Endothelial cell (in vitro differentiated cells): ENCODE measurements around the gene SYTL1. TPM values are rescaled to one million over a fixed set of nuclear protein-coding genes. Genes with fewer than 3 reads are reported as not detected.
A peak's percentile ranks its signal among the peaks of the same experiment; 100 is the strongest.

Experiments
- DNase-seq: peaks from one replicate; pipeline ENCODE4 v3.0.0; 2021; ENCODE audit warnings: low spot score
- H3K27ac Mint-ChIP-seq: one replicate; pipeline ENCODE4 v1.8.0; 2021; ENCODE audit warnings: mixed read lengths, inconsistent platforms; ENCODE audit not compliant: unreplicated experiment
- H3K27me3 Mint-ChIP-seq: one replicate; pipeline ENCODE4 v1.8.0; 2021; ENCODE audit warnings: mild to moderate bottlenecking, moderate library complexity, mixed read lengths, inconsistent platforms; ENCODE audit not compliant: unreplicated experiment
- H3K36me3 Mint-ChIP-seq: one replicate; pipeline ENCODE4 v1.8.0; 2021; ENCODE audit warnings: mild to moderate bottlenecking, low read depth, mixed read lengths, inconsistent platforms; ENCODE audit not compliant: unreplicated experiment
- H3K4me1 Mint-ChIP-seq: one replicate; pipeline ENCODE4 v1.8.0; 2021; ENCODE audit warnings: mild to moderate bottlenecking, mixed read lengths, inconsistent platforms; ENCODE audit not compliant: unreplicated experiment
- H3K4me3 Mint-ChIP-seq: one replicate; pipeline ENCODE4 v1.8.0; 2021; ENCODE audit warnings: mild to moderate bottlenecking, mixed read lengths, inconsistent platforms; ENCODE audit not compliant: unreplicated experiment
- H3K9me3 Mint-ChIP-seq: one replicate; pipeline ENCODE4 v1.8.0; 2021; ENCODE audit warnings: mixed read lengths, inconsistent platforms; ENCODE audit not compliant: unreplicated experiment
- total RNA-seq: library from RNA; stranded (reverse); fragmentation: NEBNext Ultra II Directional; extraction: Animal tissue kit (Norgen Biotek cat#: 25700); gene quantifications from one replicate; pipeline ENCODE4 v1.2.1, GENCODE V29; 2021; ENCODE audit not compliant: unreplicated experiment
- TF ChIP-seq, protein P1 (sequence below): fragments of 200-600 bp; sonication (generic); IDR thresholded peaks from one replicate; pipeline ENCODE4 v1.5.0; 2021; ENCODE audit warnings: antibody characterized with exemption; ENCODE audit not compliant: unreplicated experiment

The SYTL1 gene
- total RNA-seq, 1 donor from 2014 or later, result 1.3 TPM

DNA sequence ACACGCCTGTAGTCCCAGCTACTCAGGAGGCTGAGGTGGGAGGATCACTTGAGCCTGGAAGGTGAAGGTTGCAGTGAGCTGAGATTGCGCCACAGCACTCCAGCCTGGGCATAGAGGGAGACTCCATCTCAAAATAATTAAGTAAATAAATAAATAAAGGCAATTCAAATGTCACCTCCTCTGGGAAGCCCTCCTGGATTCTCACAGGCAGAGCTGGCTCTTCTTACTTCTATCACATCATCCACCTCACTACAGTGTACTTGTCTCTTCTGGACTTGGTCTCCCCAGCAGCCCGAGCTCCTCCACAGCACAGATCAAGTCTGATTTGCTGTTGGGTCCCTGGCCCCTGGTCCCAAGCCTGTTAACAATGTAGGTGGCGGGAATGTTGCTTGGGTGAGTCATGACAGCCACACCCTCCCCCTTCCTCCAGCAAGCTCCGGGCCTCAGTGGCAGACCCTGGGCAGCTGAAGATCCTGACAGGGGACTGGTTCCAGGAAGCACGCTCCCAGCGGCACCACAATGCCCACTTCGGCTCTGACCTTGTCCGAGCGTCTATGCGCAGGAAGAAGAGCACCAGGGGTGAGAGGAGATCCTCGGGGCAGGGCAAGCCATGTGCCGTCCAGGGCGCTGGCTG lies 5.3 kb downstream of the SYTL1 start:
- TF ChIP-seq, protein P1, sequence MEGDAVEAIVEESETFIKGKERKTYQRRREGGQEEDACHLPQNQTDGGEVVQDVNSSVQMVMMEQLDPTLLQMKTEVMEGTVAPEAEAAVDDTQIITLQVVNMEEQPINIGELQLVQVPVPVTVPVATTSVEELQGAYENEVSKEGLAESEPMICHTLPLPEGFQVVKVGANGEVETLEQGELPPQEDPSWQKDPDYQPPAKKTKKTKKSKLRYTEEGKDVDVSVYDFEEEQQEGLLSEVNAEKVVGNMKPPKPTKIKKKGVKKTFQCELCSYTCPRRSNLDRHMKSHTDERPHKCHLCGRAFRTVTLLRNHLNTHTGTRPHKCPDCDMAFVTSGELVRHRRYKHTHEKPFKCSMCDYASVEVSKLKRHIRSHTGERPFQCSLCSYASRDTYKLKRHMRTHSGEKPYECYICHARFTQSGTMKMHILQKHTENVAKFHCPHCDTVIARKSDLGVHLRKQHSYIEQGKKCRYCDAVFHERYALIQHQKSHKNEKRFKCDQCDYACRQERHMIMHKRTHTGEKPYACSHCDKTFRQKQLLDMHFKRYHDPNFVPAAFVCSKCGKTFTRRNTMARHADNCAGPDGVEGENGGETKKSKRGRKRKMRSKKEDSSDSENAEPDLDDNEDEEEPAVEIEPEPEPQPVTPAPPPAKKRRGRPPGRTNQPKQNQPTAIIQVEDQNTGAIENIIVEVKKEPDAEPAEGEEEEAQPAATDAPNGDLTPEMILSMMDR, result no peak
- no peak overlapping the region for H3K27ac Mint-ChIP-seq
- no peaks in the 10 kb centered on the region for H3K9me3 Mint-ChIP-seq
- no peaks in the 10 kb centered on the region for H3K36me3 Mint-ChIP-seq
- H3K27me3 Mint-ChIP-seq, result peaks cover 14% of the 10 kb centered on the region
- no peak for DNase-seq
- H3K4me3 Mint-ChIP-seq, result no peak overlapping the region
- peaks cover 11% of the 10 kb centered on the region for H3K4me1 Mint-ChIP-seq

GRCh38 chr1:27348861-27349783 lies 7.3 kb downstream of the SYTL1 start:
- TF ChIP-seq, protein P1, result no peak
- Mint-ChIP-seq H3K9me3 (no peaks in the 10 kb centered on the region), H3K36me3 (peaks cover 3% of the 10 kb centered on the region), H3K27me3 (peaks cover 13% of the 10 kb centered on the region), H3K27ac (no peak overlapping the region), H3K4me1 (no peaks in the 10 kb centered on the region), H3K4me3 (no peak overlapping the region)
- DNase-seq, result peak; percentile 32

- peaks cover 3% of the 10 kb centered on the region for H3K36me3 Mint-ChIP-seq
- H3K27me3 Mint-ChIP-seq, result peaks cover 13% of the 10 kb centered on the region
- H3K4me3 Mint-ChIP-seq, result no peak overlapping the region
- H3K4me1 Mint-ChIP-seq, result no peaks in the 10 kb centered on the region
- no peaks in the 10 kb centered on the region for H3K9me3 Mint-ChIP-seq
- TF ChIP-seq, protein P1, result no peak
- no peak overlapping the region for H3K27ac Mint-ChIP-seq
- no peak for DNase-seq
These were observed 8.2 kb downstream of the SYTL1 start for GRCh38 chr1:27349784-27350662.

GRCh38 chr1:27350663-27351540 lies 9.1 kb downstream of the SYTL1 start:
- peaks cover 9% of the 10 kb centered on the region for H3K36me3 Mint-ChIP-seq
- H3K27ac Mint-ChIP-seq, result no peak overlapping the region
- peak; percentile 56 for DNase-seq

More at GRCh38 chr1:27350663-27351540, 9.1 kb downstream of the SYTL1 start:
- H3K9me3 Mint-ChIP-seq, result no peaks in the 10 kb centered on the region
- H3K4me3 Mint-ChIP-seq, result no peak overlapping the region
- no peaks in the 10 kb centered on the region for H3K4me1 Mint-ChIP-seq
- TF ChIP-seq, protein P1, result no peak
- peaks cover 10% of the 10 kb centered on the region for H3K27me3 Mint-ChIP-seq
